ENCODE results near the gene AEBP1. TPM values are rescaled to one million over a fixed set of nuclear protein-coding genes. Genes with fewer than 3 reads are reported as not detected.
A peak's percentile ranks its signal among the peaks of the same experiment; 100 is the strongest.

The AEBP1 gene
- total RNA-seq, 1 donor from 2014 or later = 17.2 TPM

GRCh38 chr7:44143646-44144250 is 39.6 kb downstream of the AEBP1 start:
- intact Hi-C loops (cut with micrococcal nuclease) = no loop called here
- Mint-ChIP-seq H3K27me3 (ENCODE audit: insufficient read depth) (peaks cover 8% of the 10 kb centered on the region), H3K27ac (no peak overlapping the region), H3K36me3 (ENCODE audit: low read depth) (no peaks in the 10 kb centered on the region), H3K4me3 (no peak overlapping the region), H3K9me3 (no peaks in the 10 kb centered on the region), H3K4me1 (ENCODE audit: low read depth) (peaks cover 6% of the 10 kb centered on the region)
- DNase-seq (ENCODE audit: low spot score) = no peak

- Mint-ChIP-seq H3K27me3 (ENCODE audit: insufficient read depth) (peaks cover 8% of the 10 kb centered on the region), H3K9me3 (no peaks in the 10 kb centered on the region), H3K4me3 (no peak overlapping the region), H3K4me1 (ENCODE audit: low read depth) (peaks cover 6% of the 10 kb centered on the region), H3K27ac (no peak overlapping the region), H3K36me3 (ENCODE audit: low read depth) (no peaks in the 10 kb centered on the region)
- intact Hi-C loops (cut with micrococcal nuclease) = no loop called here
- DNase-seq (ENCODE audit: low spot score) = no peak
Observed at GRCh38 chr7:44144426-44144967, 40.4 kb downstream of the AEBP1 start.

GRCh38 chr7:44144968-44145478 is 40.9 kb downstream of the AEBP1 start:
- H3K27ac Mint-ChIP-seq = peak overlapping the region; percentile 82
- H3K36me3 Mint-ChIP-seq (ENCODE audit: low read depth) = no peaks in the 10 kb centered on the region
- H3K4me1 Mint-ChIP-seq (ENCODE audit: low read depth) = peaks cover 6% of the 10 kb centered on the region
- intact Hi-C loops (cut with micrococcal nuclease) = loop anchor here (5.0 kb wide), 1 partner anchor 112 kb away; no protein-coding TSS in a partner anchor
- H3K9me3 Mint-ChIP-seq = no peaks in the 10 kb centered on the region
- H3K27me3 Mint-ChIP-seq (ENCODE audit: insufficient read depth) = peaks cover 8% of the 10 kb centered on the region
- DNase-seq (ENCODE audit: low spot score) = no peak
- peak overlapping the region; percentile 80 for H3K4me3 Mint-ChIP-seq

- H3K4me1 Mint-ChIP-seq (ENCODE audit: low read depth) = peaks cover 6% of the 10 kb centered on the region
- intact Hi-C loops (cut with micrococcal nuclease) = loop anchor here (5.0 kb wide), 1 partner anchor 112 kb away; no protein-coding TSS in a partner anchor
Observed at GRCh38 chr7:44145479-44145968, 41.4 kb downstream of the AEBP1 start.

GRCh38 chr7:44145969-44146911 is 42.1 kb downstream of the AEBP1 start:
- no peaks in the 10 kb centered on the region for H3K9me3 Mint-ChIP-seq
- no peak overlapping the region for H3K27ac Mint-ChIP-seq
- H3K4me1 Mint-ChIP-seq (ENCODE audit: low read depth) = peaks cover 6% of the 10 kb centered on the region
- H3K4me3 Mint-ChIP-seq = peak overlapping the region; percentile 80
- H3K36me3 Mint-ChIP-seq (ENCODE audit: low read depth) = no peaks in the 10 kb centered on the region
- peaks cover 6% of the 10 kb centered on the region for H3K27me3 Mint-ChIP-seq (ENCODE audit: insufficient read depth)
- intact Hi-C loops (cut with micrococcal nuclease) = loop anchor here (1.0 to 5.0 kb wide), 4 partner anchors 23 to 111 kb away; partner anchors contain the start of genes POLD2, POLM and YKT6
- DNase-seq (ENCODE audit: low spot score) = peak; percentile 70

More at GRCh38 chr7:44145479-44145968, 41.4 kb downstream of the AEBP1 start:
- Mint-ChIP-seq H3K4me3 (peak overlapping the region; percentile 80), H3K36me3 (ENCODE audit: low read depth) (no peaks in the 10 kb centered on the region), H3K9me3 (no peaks in the 10 kb centered on the region), H3K27me3 (ENCODE audit: insufficient read depth) (peaks cover 8% of the 10 kb centered on the region), H3K27ac (peak overlapping the region; percentile 82)
- peak; percentile 41 for DNase-seq (ENCODE audit: low spot score)

GRCh38 chr7:44147026-44147991 is 43.2 kb downstream of the AEBP1 start:
- no peak for DNase-seq (ENCODE audit: low spot score)
- Mint-ChIP-seq H3K9me3 (no peaks in the 10 kb centered on the region), H3K27me3 (ENCODE audit: insufficient read depth) (peaks cover 6% of the 10 kb centered on the region), H3K4me3 (no peak overlapping the region), H3K27ac (no peak overlapping the region), H3K4me1 (ENCODE audit: low read depth) (peaks cover 6% of the 10 kb centered on the region), H3K36me3 (ENCODE audit: low read depth) (no peaks in the 10 kb centered on the region)
- intact Hi-C loops (cut with micrococcal nuclease) = loop anchor here (5.0 kb wide), 1 partner anchor 110 kb away; no protein-coding TSS in a partner anchor

- Mint-ChIP-seq H3K9me3 (no peaks in the 10 kb centered on the region), H3K4me1 (ENCODE audit: low read depth) (peaks cover 6% of the 10 kb centered on the region), H3K27me3 (ENCODE audit: insufficient read depth) (peaks cover 6% of the 10 kb centered on the region), H3K36me3 (ENCODE audit: low read depth) (no peaks in the 10 kb centered on the region), H3K27ac (no peak overlapping the region), H3K4me3 (no peak overlapping the region)
- DNase-seq (ENCODE audit: low spot score) = no peak
- intact Hi-C loops (cut with micrococcal nuclease) = loop anchor here (5.0 kb wide), 1 partner anchor 109 kb away; no protein-coding TSS in a partner anchor
Observed at GRCh38 chr7:44148166-44148565, 44.0 kb downstream of the AEBP1 start.

- no peak overlapping the region for H3K4me3 Mint-ChIP-seq
- H3K36me3 Mint-ChIP-seq (ENCODE audit: low read depth) = no peaks in the 10 kb centered on the region
- peaks cover 6% of the 10 kb centered on the region for H3K27me3 Mint-ChIP-seq (ENCODE audit: insufficient read depth)
- no peaks in the 10 kb centered on the region for H3K9me3 Mint-ChIP-seq
- intact Hi-C loops (cut with micrococcal nuclease) = loop anchor here (5.0 kb wide), 1 partner anchor 108 kb away; no protein-coding TSS in a partner anchor
- H3K27ac Mint-ChIP-seq = no peak overlapping the region
- no peak for DNase-seq (ENCODE audit: low spot score)
- peaks cover 6% of the 10 kb centered on the region for H3K4me1 Mint-ChIP-seq (ENCODE audit: low read depth)
Observed at GRCh38 chr7:44148961-44149536, 44.9 kb downstream of the AEBP1 start.

GRCh38 chr7:44149571-44150465 is 45.7 kb downstream of the AEBP1 start:
- H3K4me3 Mint-ChIP-seq = no peak overlapping the region
- peaks cover 6% of the 10 kb centered on the region for H3K27me3 Mint-ChIP-seq (ENCODE audit: insufficient read depth)
- DNase-seq (ENCODE audit: low spot score) = no peak
- no peaks in the 10 kb centered on the region for H3K36me3 Mint-ChIP-seq (ENCODE audit: low read depth)
- H3K27ac Mint-ChIP-seq = no peak overlapping the region
- intact Hi-C loops (cut with micrococcal nuclease) = loop anchor here (5.0 kb wide), 1 partner anchor 107 kb away; no protein-coding TSS in a partner anchor
- H3K9me3 Mint-ChIP-seq = no peaks in the 10 kb centered on the region
- peaks cover 6% of the 10 kb centered on the region for H3K4me1 Mint-ChIP-seq (ENCODE audit: low read depth)

GRCh38 chr7:44150466-44150832 is 46.3 kb downstream of the AEBP1 start:
- Mint-ChIP-seq H3K36me3 (ENCODE audit: low read depth) (no peaks in the 10 kb centered on the region), H3K9me3 (no peaks in the 10 kb centered on the region), H3K27ac (no peak overlapping the region), H3K27me3 (ENCODE audit: insufficient read depth) (peaks cover 6% of the 10 kb centered on the region), H3K4me1 (ENCODE audit: low read depth) (peaks cover under 1% of the 10 kb centered on the region), H3K4me3 (no peak overlapping the region)
- no peak for DNase-seq (ENCODE audit: low spot score)
- intact Hi-C loops (cut with micrococcal nuclease) = no loop called here
